ENCODE data around the gene IQCC.
A peak's percentile ranks its signal among the peaks of the same experiment; 100 is the strongest.

Gene IQCC

GRCh38 chr1:32234792-32235191 lies 29.3 kb downstream of the IQCC start:
- peaks cover 16% of the 10 kb centered on the region for H3K36me3 Mint-ChIP-seq (ENCODE audit: low read depth)
- no peaks in the 10 kb centered on the region for H3K4me1 Mint-ChIP-seq
- no peak overlapping the region for H3K4me3 Mint-ChIP-seq
- no peak overlapping the region for H3K27ac Mint-ChIP-seq
- H3K27me3 Mint-ChIP-seq (ENCODE audit: low read depth) = no peaks in the 10 kb centered on the region
- no peaks in the 10 kb centered on the region for H3K9me3 Mint-ChIP-seq
- no peak for TF ChIP-seq CTCF (IDR thresholded peaks at IDR 0.05; ENCODE audit: unreplicated experiment in 3 of 3)

GRCh38 chr1:32239337-32239736 lies 33.9 kb downstream of the IQCC start:
- peaks cover 11% of the 10 kb centered on the region for H3K4me1 Mint-ChIP-seq
- peaks cover 6% of the 10 kb centered on the region for H3K36me3 Mint-ChIP-seq (ENCODE audit: low read depth)
- H3K27ac Mint-ChIP-seq = peak overlapping the region; percentile 28 to 85 (median 77)
- H3K9me3 Mint-ChIP-seq = no peaks in the 10 kb centered on the region
- H3K4me3 Mint-ChIP-seq = peak overlapping the region; percentile 92 to 93 (median 92)
- H3K27me3 Mint-ChIP-seq (ENCODE audit: low read depth) = no peaks in the 10 kb centered on the region
- TF ChIP-seq CTCF (IDR thresholded peaks at IDR 0.05; ENCODE audit: unreplicated experiment in 3 of 3) = no peak

- Mint-ChIP-seq H3K4me1 (peaks cover 11% of the 10 kb centered on the region), H3K9me3 (no peaks in the 10 kb centered on the region), H3K27me3 (ENCODE audit: low read depth) (no peaks in the 10 kb centered on the region), H3K4me3 (peak overlapping the region; percentile 92 to 93 (median 92)), H3K27ac (peak overlapping the region; percentile 77 to 85 (median 85)), H3K36me3 (ENCODE audit: low read depth) (peaks cover 6% of the 10 kb centered on the region)
- TF ChIP-seq CTCF (IDR thresholded peaks at IDR 0.05; ENCODE audit: unreplicated experiment in 3 of 3) = no peak
Measured at GRCh38 chr1:32239790-32240139, 34.3 kb downstream of the IQCC start.

- Mint-ChIP-seq H3K9me3 (no peaks in the 10 kb centered on the region), H3K36me3 (ENCODE audit: low read depth) (peaks cover 6% of the 10 kb centered on the region), H3K27me3 (ENCODE audit: low read depth) (no peaks in the 10 kb centered on the region), H3K4me3 (peak overlapping the region; percentile 92 to 93 (median 92)), H3K27ac (peak overlapping the region; percentile 77 to 85 (median 85)), H3K4me1 (peaks cover 11% of the 10 kb centered on the region)
- TF ChIP-seq CTCF (IDR thresholded peaks at IDR 0.05; ENCODE audit: unreplicated experiment in 3 of 3) = no peak
Measured at GRCh38 chr1:32240140-32240951, 34.9 kb downstream of the IQCC start.

GRCh38 chr1:32241001-32241763 lies 35.7 kb downstream of the IQCC start:
- Mint-ChIP-seq H3K9me3 (no peaks in the 10 kb centered on the region), H3K4me1 (peaks cover 11% of the 10 kb centered on the region), H3K36me3 (ENCODE audit: low read depth) (peaks cover under 1% of the 10 kb centered on the region), H3K27ac (peak overlapping the region; percentile 75 to 94 (median 85)), H3K4me3 (peak overlapping the region; percentile 92 to 93 (median 92)), H3K27me3 (ENCODE audit: low read depth) (no peaks in the 10 kb centered on the region)
- TF ChIP-seq CTCF (IDR thresholded peaks at IDR 0.05; ENCODE audit: unreplicated experiment in 3 of 3) = no peak

Data from nephron (organoid).